ENCODE results near the gene LYRM7.

LYRM7 gene

GRCh38 chr5:131165119-131165727, 5.5 kb upstream of the LYRM7 start, which contains the start of gene HINT1:
TSS of gene HINT1 (minus strand) at chr5:131165256. CDS start at chr5:131165205, 51 bp downstream.
- TF ChIP-seq, protein P1, sequence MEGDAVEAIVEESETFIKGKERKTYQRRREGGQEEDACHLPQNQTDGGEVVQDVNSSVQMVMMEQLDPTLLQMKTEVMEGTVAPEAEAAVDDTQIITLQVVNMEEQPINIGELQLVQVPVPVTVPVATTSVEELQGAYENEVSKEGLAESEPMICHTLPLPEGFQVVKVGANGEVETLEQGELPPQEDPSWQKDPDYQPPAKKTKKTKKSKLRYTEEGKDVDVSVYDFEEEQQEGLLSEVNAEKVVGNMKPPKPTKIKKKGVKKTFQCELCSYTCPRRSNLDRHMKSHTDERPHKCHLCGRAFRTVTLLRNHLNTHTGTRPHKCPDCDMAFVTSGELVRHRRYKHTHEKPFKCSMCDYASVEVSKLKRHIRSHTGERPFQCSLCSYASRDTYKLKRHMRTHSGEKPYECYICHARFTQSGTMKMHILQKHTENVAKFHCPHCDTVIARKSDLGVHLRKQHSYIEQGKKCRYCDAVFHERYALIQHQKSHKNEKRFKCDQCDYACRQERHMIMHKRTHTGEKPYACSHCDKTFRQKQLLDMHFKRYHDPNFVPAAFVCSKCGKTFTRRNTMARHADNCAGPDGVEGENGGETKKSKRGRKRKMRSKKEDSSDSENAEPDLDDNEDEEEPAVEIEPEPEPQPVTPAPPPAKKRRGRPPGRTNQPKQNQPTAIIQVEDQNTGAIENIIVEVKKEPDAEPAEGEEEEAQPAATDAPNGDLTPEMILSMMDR (IDR thresholded peaks at IDR 0.05; ENCODE audit: extremely low read depth, missing control alignments): peak; percentile 7
- DNase-seq (ENCODE audit: low spot score): peak; percentile 97

DNA sequence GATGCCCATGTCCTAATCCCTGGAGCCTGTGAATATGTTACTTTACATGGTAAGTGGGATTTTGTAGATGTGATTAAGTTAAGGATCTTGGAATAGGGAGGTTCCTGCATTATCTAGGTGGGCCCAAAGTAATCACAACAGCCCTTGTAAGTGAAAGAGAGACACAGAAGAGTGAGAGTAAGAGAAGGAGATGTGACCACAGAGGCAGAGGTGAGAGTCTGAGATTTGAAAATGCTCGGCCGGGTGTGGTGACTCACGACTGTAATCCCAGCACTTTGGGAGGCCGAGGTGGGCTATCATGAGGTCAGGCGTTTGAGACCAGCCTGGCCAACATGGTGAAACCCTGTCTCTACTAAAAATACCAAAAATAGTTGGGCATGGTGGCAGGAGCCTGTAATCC, 3.1 kb upstream of the LYRM7 start:
- DNase-seq (ENCODE audit: low spot score): no peak
- TF ChIP-seq, protein P1 (IDR thresholded peaks at IDR 0.05; ENCODE audit: extremely low read depth, missing control alignments): no peak

- TF ChIP-seq, protein P1 (IDR thresholded peaks at IDR 0.05; ENCODE audit: extremely low read depth, missing control alignments): no peak
- DNase-seq (ENCODE audit: low spot score): no peak
Measured at GRCh38 chr5:131169810-131170539, 769 bp upstream of the LYRM7 start.

DNA sequence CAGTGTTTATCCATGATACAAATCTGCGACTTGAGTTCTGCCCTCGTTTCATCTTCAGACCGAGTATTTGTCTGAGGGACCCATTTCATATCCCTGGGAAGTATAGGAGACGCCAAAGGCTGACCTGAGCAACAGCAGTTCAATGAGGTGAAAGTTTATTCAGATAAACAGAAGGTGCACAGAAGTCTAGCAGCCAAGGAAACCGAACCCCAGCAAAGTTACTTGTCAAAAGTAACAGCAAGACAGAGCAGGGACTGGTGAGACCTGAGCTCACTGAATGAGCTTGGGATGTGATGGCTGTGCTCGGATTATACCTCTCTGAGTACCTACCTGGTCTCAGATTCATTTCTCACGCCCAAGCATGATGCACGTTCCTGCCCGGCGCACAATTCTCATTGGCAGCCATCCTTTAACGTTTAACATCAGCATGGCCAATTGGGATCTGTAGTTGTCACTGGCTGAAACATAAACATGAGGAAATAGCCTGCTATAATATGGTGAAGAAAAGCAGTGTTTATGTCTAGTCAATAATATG, 599 bp downstream of the LYRM7 start:
- TF ChIP-seq, protein P1 (IDR thresholded peaks at IDR 0.05; ENCODE audit: extremely low read depth, missing control alignments): no peak
- no peak for DNase-seq (ENCODE audit: low spot score)

- no peak for DNase-seq (ENCODE audit: low spot score)
- TF ChIP-seq, protein P1 (IDR thresholded peaks at IDR 0.05; ENCODE audit: extremely low read depth, missing control alignments): no peak
Measured at GRCh38 chr5:131180407-131180806, 9.7 kb downstream of the LYRM7 start.

- DNase-seq (ENCODE audit: low spot score): no peak
- TF ChIP-seq, protein P1 (IDR thresholded peaks at IDR 0.05; ENCODE audit: extremely low read depth, missing control alignments): no peak
Measured at GRCh38 chr5:131182839-131183238, 12.1 kb downstream of the LYRM7 start.

DNA sequence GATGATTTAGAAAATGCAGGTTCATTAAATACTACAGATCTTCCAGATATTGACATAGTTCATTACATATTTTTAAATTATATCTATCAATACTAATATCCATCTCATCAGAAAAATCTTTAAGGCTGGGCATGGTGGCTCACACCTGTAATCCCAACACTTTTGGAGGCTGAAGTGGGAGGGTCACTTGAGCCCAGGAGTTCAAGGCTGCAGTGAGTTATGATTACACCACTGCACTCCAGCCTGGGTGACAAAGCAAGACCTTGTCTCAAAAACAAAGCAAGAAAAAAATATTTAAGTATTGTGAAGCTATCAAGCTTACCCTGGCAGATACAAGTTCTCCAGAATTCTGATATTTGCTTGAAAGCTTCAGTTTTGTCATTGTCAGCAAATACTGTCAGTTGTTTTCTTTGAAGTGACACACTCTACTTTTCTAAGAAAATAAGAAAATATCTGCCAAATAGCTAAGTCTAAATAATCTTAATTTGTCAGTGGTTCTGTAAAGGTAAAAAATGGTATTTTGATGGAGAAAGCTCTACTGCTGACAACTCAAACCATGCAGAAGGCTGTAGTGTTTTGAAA, 14.9 kb downstream of the LYRM7 start:
- TF ChIP-seq, protein P1 (IDR thresholded peaks at IDR 0.05; ENCODE audit: extremely low read depth, missing control alignments): no peak

More for the DNA sequence above, 14.9 kb downstream of the LYRM7 start:
- no peak for DNase-seq (ENCODE audit: low spot score)

All from GM20000 (cell line).